ACC112 (cell line): Measurements from ENCODE around the gene TRAPPC14.

Source experiments
- H2AFZ ChIP-seq: fragments of 200-600 bp; sonication (generic); one replicate; pipeline ENCODE4 v1.6.0; 2017; ENCODE audit warnings: antibody characterized with exemption, low read length; ENCODE audit not compliant: unreplicated experiment
- H3K27ac ChIP-seq: fragments of 200-600 bp; sonication (generic); 2 replicates; pipeline ENCODE4 v1.5.1; 2014; ENCODE audit warnings: low read depth, mild to moderate bottlenecking, antibody characterized with exemption, low read length, moderate library complexity
- H3K27me3 ChIP-seq: fragments of 200-600 bp; sonication (generic); 2 replicates; pipeline ENCODE4 v1.6.1; 2014; ENCODE audit warnings: mild to moderate bottlenecking, antibody characterized with exemption, low read length, moderate library complexity, mixed read lengths; ENCODE audit not compliant: insufficient read depth
- H3K36me3 ChIP-seq: fragments of 200-600 bp; sonication (generic); 2 replicates; pipeline ENCODE4 v1.6.1; 2016; ENCODE audit warnings: mild to moderate bottlenecking, antibody characterized with exemption, low read length, moderate library complexity, mixed read lengths; ENCODE audit not compliant: insufficient read depth
- H3K4me1 ChIP-seq: fragments of 200-600 bp; sonication (generic); one replicate; pipeline ENCODE4 v1.6.1; 2016; ENCODE audit warnings: low read length, mixed read lengths; ENCODE audit not compliant: insufficient read depth, unreplicated experiment, control insufficient read depth
- H3K4me3 ChIP-seq: fragments of 200-600 bp; sonication (generic); 2 replicates; pipeline ENCODE4 v1.5.1; 2014; ENCODE audit warnings: mild to moderate bottlenecking, low read depth, low read length
- H3K79me2 ChIP-seq: fragments of 200-600 bp; sonication (generic); one replicate; pipeline ENCODE4 v1.6.0; 2016; ENCODE audit warnings: low read length; ENCODE audit not compliant: control insufficient read depth, unreplicated experiment, insufficient read depth

The TRAPPC14 gene

DNA sequence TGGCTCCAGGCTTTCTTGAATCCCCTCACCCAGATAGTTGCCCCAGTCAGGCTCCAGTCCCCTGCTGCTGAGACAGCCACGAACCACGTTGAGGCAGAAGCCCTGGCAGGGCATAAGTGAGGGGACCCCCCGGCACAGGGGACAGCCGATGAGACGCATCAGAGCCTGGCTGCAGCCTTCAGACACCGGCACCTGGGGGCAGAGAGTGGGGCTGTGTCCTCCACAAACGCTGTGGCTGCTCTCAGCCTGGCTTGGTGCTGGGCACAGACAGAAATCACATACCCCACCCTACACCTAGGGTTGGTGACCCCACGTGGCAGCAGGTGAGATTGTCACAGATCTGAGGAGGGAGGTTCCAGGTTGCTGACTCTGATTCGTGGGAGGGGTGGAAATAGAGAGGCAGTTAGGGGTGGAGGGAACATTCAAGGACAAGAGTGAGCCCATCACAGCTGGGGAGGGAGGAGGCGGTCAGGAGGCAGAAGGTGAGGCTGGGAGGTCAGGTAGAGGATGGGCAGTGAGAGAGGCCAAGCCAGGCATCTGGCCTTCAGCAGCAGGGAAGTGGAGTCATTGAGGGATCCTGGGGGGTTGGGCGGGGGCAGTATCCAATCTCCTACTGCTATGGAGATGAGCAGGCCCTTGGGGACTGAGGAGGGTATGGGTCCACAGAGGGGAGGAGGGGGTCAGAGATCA lies 15.4 kb upstream of the TRAPPC14 start:
- Histone ChIP-seq H3K4me3 (no peak overlapping the region), H3K79me2 (no peaks in the 10 kb centered on the region), H3K36me3 (no peaks in the 10 kb centered on the region), H2AFZ (no peak overlapping the region), H3K4me1 (peaks cover 5% of the 10 kb centered on the region), H3K27ac (no peak overlapping the region), H3K27me3 (peaks cover 3% of the 10 kb centered on the region; the same call in 1 of the 2 replicates)

GRCh38 chr7:100171840-100172239 lies 13.3 kb upstream of the TRAPPC14 start:
- peaks cover 8% of the 10 kb centered on the region for H3K4me1 ChIP-seq
- no peaks in the 10 kb centered on the region for H3K79me2 ChIP-seq
- no peak overlapping the region for H2AFZ ChIP-seq
- no peak overlapping the region for H3K27ac ChIP-seq
- no peaks in the 10 kb centered on the region for H3K36me3 ChIP-seq
- H3K27me3 ChIP-seq = peaks cover 3% of the 10 kb centered on the region; the same call in 1 of the 2 replicates
- H3K4me3 ChIP-seq = no peak overlapping the region

DNA sequence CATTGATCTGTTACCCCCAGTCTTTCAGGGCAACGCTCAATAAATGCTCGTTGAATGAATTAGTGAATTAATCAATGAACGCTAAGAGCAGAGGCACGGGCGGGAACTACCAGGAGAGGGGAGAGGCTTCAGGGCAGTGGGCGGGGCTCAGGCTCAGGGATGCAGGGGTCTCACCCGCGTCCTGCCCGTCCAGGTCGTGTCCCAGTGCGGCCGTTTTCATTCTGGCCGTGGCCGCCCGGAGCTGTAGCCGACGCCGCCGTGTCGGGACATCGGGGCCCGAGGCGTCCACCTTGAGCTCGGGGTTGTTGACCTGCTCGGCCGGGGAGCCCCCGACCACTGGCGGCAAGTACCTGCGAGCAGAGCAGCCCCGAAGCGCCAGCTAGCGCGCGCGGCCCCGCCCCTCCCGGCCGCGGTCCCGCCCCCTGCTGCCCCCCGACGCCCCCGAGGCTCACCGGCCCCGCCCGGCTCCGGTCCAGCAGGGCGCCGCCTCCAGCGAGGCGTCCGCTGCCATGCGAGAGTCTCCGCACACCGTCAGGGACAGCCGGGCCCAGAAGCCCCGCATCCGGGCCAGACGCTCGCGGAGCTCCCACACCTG lies 12.7 kb upstream of the TRAPPC14 start:
- no peak overlapping the region; the same call in 1 of the 2 replicates for H3K4me3 ChIP-seq
- H2AFZ ChIP-seq = no peak overlapping the region
- H3K27ac ChIP-seq = no peak overlapping the region
- H3K79me2 ChIP-seq = no peaks in the 10 kb centered on the region
- H3K27me3 ChIP-seq = peaks cover 3% of the 10 kb centered on the region; the same call in 1 of the 2 replicates
- no peaks in the 10 kb centered on the region for H3K36me3 ChIP-seq
- peaks cover 3% of the 10 kb centered on the region for H3K4me1 ChIP-seq

GRCh38 chr7:100170101-100170897 lies 11.8 kb upstream of the TRAPPC14 start:
- Histone ChIP-seq H3K4me3 (no peak overlapping the region), H3K4me1 (peaks cover 3% of the 10 kb centered on the region), H3K27ac (no peak overlapping the region), H3K36me3 (no peaks in the 10 kb centered on the region), H3K79me2 (no peaks in the 10 kb centered on the region), H3K27me3 (peaks cover 3% of the 10 kb centered on the region; the same call in 1 of the 2 replicates), H2AFZ (no peak overlapping the region)

- no peak overlapping the region for H2AFZ ChIP-seq
Observed at GRCh38 chr7:100169147-100169850, 10.8 kb upstream of the TRAPPC14 start.

GRCh38 chr7:100167912-100168323 lies 9.4 kb upstream of the TRAPPC14 start:
- Histone ChIP-seq H3K4me1 (peaks cover 3% of the 10 kb centered on the region), H3K27ac (no peak overlapping the region), H3K36me3 (no peaks in the 10 kb centered on the region), H3K79me2 (no peaks in the 10 kb centered on the region), H2AFZ (peak overlapping the region; percentile 89), H3K4me3 (peak overlapping the region; percentile 80), H3K27me3 (peaks cover 3% of the 10 kb centered on the region; the same call in 1 of the 2 replicates)

More at GRCh38 chr7:100169147-100169850, 10.8 kb upstream of the TRAPPC14 start:
- H3K4me3 ChIP-seq = no peak overlapping the region
- H3K27ac ChIP-seq = no peak overlapping the region
- H3K79me2 ChIP-seq = no peaks in the 10 kb centered on the region
- peaks cover 3% of the 10 kb centered on the region; the same call in 1 of the 2 replicates for H3K27me3 ChIP-seq
- H3K36me3 ChIP-seq = no peaks in the 10 kb centered on the region
- H3K4me1 ChIP-seq = peaks cover 3% of the 10 kb centered on the region

GRCh38 chr7:100166970-100167911 lies 8.7 kb upstream of the TRAPPC14 start:
- Histone ChIP-seq H3K27me3 (peaks cover 3% of the 10 kb centered on the region; the same call in 1 of the 2 replicates), H3K36me3 (no peaks in the 10 kb centered on the region), H3K27ac (no peak overlapping the region), H3K4me1 (peaks cover 3% of the 10 kb centered on the region), H2AFZ (no peak overlapping the region), H3K4me3 (peak overlapping the region; percentile 80), H3K79me2 (no peaks in the 10 kb centered on the region)

DNA sequence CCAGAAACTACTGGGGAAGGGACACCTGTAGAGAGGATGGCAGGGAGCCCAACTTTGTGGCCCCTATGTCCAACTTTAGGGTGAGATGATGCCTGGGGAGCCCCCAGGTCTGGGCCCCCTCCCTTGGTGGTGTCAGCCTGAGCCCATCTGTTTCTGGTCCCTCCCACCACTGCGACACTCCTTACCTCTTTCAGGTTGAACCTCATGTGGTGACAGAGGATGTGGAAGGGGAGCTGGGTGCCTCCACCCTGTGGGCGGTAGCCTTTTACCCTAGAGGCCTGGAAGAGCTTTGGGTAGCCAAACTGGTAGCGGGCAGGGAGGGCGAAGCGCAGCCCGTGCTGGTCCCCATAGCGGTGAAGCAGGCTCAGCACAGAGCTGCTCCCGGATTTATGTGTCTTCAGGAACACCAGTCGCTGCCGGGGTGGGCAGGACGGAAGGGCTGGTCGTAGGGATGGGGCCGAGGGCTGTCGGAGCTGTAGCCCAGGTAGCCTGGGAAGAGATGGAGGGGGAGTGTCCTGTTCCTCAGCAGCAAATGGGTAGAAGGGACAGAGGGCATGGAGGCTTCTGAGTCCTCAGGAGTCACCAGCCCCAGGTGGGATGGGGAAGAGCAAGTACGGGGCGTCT lies 7.9 kb upstream of the TRAPPC14 start:
- Histone ChIP-seq H3K79me2 (no peaks in the 10 kb centered on the region), H3K27me3 (peaks cover 3% of the 10 kb centered on the region; the same call in 1 of the 2 replicates), H3K36me3 (no peaks in the 10 kb centered on the region), H2AFZ (no peak overlapping the region), H3K4me1 (peaks cover 3% of the 10 kb centered on the region), H3K4me3 (no peak overlapping the region), H3K27ac (no peak overlapping the region)

- Histone ChIP-seq H3K27ac (no peak overlapping the region), H3K36me3 (no peaks in the 10 kb centered on the region), H2AFZ (no peak overlapping the region), H3K4me3 (no peak overlapping the region), H3K79me2 (no peaks in the 10 kb centered on the region), H3K4me1 (peaks cover 7% of the 10 kb centered on the region), H3K27me3 (no peaks in the 10 kb centered on the region)
Observed at GRCh38 chr7:100163871-100164270, 5.3 kb upstream of the TRAPPC14 start.
